NCI-H1436 (cell line): ENCODE measurements around the gene KLK10.

Source experiments
- DNase-seq: peaks from one replicate; lab custom pipeline; 2025; lab: John Stamatoyannopoulos, UW

Gene KLK10

GRCh38 chr19:50967929-50968715, 51.4 kb downstream of the KLK10 start:
- DNase-seq: no peak

GRCh38 chr19:50964266-50964665, 55.2 kb downstream of the KLK10 start:
- DNase-seq: no peak

DNA sequence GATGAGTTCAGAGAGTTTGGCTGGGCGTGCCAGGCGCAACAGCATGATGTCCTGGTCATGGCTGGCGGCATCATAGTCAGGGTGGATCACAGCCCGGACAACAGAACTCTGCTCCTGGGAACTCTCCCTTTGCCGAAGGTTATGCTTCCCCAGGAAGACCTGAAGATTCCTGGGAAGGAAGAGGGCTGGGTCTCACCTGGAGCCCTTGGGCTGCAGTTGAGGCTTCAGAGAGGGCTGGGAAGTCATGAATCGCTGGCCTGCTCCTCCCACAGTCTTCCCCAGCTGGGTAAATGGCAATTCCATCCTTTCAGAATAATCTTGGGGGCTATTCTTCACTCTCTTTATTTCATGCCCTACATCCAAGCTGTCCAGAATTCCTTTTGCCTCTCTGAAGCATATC, 56.1 kb downstream of the KLK10 start:
- DNase-seq: no peak
